ENCODE measurements around the gene SCG3.
"Not testable (repeated sequence)": the region's sequence is repeated elsewhere in the genome, so short reads cannot be mapped to it uniquely, and the experiment has no call there.

The SCG3 gene

DNA sequence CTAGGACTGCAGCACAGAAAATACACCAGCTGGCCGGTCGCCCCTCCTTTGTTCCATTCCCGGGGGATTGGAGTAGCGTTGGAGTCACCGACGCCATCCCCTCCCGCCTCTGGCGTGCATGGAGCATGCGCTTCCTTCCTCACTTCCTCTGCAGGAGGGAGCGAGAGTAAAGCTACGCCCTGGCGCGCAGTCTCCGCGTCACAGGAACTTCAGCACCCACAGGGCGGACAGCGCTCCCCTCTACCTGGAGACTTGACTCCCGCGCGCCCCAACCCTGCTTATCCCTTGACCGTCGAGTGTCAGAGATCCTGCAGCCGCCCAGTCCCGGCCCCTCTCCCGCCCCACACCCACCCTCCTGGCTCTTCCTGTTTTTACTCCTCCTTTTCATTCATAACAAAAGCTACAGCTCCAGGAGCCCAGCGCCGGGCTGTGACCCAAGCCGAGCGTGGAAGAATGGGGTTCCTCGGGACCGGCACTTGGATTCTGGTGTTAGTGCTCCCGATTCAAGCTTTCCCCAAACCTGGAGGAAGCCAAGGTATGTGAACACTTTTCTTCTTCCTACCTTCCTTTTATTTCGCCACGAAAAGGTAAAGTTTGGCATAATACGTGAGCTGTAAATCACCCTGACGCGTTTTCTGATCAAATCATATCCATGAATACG lies at the start of gene SCG3:
Gene SCG3 (plus strand): TSS at position 201 of the 661 bp plus-strand sequence. CDS start 253 bp downstream, at position 454.
- peak; percentile 15 to 86 (median 72) for DNase-seq

GRCh38 chr15:51634591-51635198 lies 46.6 kb upstream of the SCG3 start:
- DNase-seq = no peak

- DNase-seq = no peak
These were observed 39.7 kb upstream of the SCG3 start for GRCh38 chr15:51641490-51642130.

GRCh38 chr15:51642696-51643095 lies 38.6 kb upstream of the SCG3 start:
- DNase-seq = no peak

GRCh38 chr15:51647128-51647562 lies 34.2 kb upstream of the SCG3 start:
- DNase-seq = peak in 25 of 56 donors; percentile 1 to 35 (median 8)

GRCh38 chr15:51648101-51648500 lies 33.2 kb upstream of the SCG3 start:
- not testable (repeated sequence) for DNase-seq

DNA sequence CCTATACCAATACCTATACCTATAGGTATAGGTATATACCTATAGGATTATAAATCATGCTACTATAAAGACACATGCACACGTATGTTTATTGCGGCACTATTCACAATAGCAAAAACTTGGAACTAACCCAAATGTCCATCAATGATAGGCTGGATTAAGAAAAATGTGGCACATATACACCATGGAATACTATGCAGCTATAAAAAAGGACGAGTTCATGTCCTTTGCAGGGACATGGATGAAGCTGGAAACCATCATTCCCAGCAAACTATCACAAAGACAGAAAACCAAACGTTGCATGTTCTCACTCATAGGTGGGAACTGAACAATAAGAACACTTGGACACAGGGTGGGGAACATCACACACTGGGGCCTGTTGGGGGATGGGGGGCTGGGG lies 32.7 kb upstream of the SCG3 start:
- not testable (repeated sequence) for DNase-seq

DNA sequence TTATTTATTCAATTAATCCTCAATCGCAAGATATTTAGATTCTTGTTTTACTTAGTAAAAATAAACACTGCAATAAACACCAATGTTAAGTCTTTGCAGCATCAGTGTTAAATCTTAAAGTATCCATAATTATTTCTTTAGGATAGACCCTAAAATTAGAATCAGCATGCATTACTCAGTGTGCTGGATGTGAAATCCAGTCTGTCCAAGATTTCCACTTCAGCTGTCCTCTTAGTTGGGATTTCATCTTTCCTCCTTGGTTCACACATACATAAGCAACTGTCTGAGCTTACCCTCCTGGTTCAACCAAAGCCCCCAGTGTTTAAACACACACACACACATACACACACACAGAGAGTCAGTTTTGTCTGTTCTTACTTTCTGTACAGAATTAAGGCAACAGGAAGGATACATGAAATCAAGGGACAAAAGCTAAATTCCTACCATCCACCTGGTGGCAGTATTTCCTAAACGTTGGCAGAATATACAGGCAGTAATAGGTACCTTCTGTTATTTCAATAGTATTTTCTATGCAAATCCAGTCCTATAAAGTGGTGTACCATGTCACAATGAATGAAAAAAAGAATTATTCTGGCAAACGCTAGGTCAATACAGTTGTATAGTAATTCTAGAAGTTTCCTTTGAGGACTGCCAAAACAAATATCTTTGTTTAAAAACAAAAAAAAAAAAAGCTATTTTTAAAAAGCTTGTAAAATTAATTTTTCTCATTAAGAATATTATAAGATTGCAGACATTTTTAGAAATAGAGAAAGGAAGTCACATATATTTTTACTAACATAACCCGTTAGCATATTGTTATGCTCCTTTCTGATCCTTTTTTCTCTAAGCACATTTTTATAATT lies 31.4 kb upstream of the SCG3 start:
- peak in 23 of 56 donors; percentile 1 to 75 (median 10) for DNase-seq

- no peak for DNase-seq
These were observed 29.1 kb upstream of the SCG3 start for GRCh38 chr15:51652084-51652668.

- DNase-seq = not testable (repeated sequence)
These were observed 25.8 kb upstream of the SCG3 start for GRCh38 chr15:51655401-51656057.

GRCh38 chr15:51658664-51659063 lies 22.6 kb upstream of the SCG3 start:
- no peak for DNase-seq

GRCh38 chr15:51661072-51661471 lies 20.2 kb upstream of the SCG3 start:
- DNase-seq = no peak

DNA sequence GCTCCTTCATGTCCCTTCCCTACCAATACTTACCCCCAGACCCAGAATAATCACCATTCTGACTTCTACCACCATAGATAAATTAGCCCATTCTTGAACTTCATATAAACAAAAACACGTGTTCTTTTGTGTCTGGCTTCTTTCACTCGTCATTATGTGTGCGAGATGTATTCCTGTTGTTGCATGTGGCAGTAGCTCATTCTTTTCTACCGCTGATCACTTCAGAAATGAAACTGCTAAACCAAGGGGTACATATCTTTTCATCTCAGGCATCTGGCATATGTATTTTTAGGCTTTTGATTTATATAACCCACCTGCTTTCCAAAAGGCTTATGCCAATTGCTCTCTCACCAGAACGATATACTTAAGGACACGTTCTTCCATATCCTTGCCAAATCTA lies 13.8 kb upstream of the SCG3 start:
- DNase-seq = no peak

DNA sequence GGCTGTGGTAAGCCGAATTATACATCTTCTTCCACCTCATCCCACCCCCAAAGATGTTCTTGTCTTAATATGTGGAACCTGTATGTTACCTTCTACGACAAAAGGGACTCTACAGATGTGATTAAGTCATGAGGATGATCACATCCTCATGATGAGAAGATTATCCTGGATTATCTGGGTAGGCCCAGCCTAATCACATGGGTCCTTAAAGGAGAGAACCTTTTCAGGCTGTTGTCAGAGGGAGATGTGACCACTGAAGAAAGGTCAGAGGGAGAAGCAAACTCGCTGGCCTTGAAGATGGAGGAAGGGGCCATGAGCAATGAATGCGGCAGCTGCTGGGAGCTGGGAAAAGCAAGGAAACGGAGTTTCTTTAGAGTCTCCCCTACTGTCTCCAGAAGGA lies 12.9 kb upstream of the SCG3 start:
- no peak for DNase-seq

DNA sequence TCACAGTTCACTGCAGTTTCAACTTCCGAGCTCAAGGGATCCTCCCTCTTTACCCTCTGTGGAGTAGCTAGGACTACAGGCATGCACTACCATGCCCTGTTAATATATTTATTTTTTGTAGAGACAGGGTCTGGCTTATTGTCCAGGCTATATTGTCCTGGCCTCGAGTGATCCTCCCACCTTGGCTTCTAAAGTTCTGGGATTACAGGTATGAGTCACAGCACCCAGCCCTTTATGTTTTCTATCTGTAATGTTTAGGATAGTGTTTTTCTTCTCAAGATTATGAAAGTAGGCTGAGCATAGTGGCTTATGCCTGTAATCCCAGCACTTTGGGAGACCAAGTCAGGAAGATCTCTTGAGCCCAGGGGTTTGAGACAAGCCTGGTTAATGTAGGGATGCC lies 11.9 kb upstream of the SCG3 start:
- DNase-seq = no peak

- peak in 5 of 56 donors; percentile 2 to 11 (median 6) for DNase-seq
These were observed 9.1 kb upstream of the SCG3 start for GRCh38 chr15:51672155-51672687.

DNA sequence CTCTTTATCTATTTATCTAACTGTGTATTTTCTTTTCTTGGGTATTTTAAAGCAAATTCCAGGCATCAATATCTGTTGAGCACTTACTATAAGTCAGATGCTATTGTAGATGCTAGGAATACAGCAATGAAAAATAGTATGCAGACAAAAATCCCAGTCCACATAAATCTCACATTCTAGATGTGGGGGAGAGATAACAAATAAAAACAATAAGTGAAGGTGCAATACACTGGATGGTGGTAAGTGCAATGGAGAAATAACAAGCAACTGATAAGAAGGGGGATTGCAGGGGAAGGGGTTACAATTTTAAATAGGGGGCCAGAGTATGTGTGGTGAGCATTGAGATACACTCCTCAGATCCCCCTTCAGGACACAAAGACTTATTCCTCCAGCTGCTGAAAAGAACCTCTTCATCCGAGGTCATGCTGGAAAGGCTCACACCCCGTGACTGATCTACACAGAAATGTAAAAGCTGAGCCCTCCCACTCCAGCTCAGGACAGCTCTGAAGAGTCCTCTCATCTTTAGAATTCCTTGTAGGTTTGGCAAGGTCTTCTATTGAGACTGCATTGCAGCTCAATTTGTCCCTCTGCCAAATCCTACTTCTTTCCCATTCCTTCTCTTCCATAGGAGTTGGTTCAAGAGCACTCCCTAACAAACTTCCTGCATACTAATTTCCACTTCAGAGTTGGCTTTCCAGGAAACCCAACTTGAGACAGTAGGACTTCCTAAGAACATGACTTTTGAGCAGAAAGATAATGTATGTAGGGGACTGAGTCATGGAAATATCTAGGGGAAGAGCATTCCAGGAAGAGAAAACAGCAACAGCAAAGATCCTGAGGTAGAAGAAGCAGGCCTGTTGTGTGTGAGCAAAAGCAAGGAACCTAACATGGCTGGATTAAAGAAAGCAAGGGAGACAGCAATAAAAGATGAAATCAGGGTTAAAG lies 8.1 kb upstream of the SCG3 start:
- DNase-seq = no peak

GRCh38 chr15:51675234-51675633 lies 6.1 kb upstream of the SCG3 start:
- no peak for DNase-seq

GRCh38 chr15:51677021-51677420 lies 4.3 kb upstream of the SCG3 start:
- no peak for DNase-seq
